Neuron (in vitro differentiated cells): ENCODE data around the gene ANKRD62.
"Not testable (repeated sequence)": the region's sequence is repeated elsewhere in the genome, so short reads cannot be mapped to it uniquely, and the experiment has no call there.

Experiments used
- H2AFZ ChIP-seq: one replicate; pipeline ENCODE4 v1.6.1; 2013; ENCODE audit warnings: low read depth, mild to moderate bottlenecking, inconsistent platforms, low read length, moderate library complexity
- H3K27me3 ChIP-seq: one replicate; pipeline ENCODE4 v1.6.1; 2013; ENCODE audit warnings: low read length; ENCODE audit not compliant: insufficient read depth
- H3K36me3 ChIP-seq: one replicate; pipeline ENCODE4 v1.6.1; 2013; ENCODE audit warnings: low read length; ENCODE audit not compliant: insufficient read depth
- H3K4me1 ChIP-seq: one replicate; pipeline ENCODE4 v1.6.1; 2013; ENCODE audit warnings: low read length; ENCODE audit not compliant: insufficient read depth
- H3K4me3 ChIP-seq: 2 replicates; pipeline ENCODE4 v1.5.1; 2013; ENCODE audit warnings: mild to moderate bottlenecking, low read length, moderate library complexity
- H3K9me3 ChIP-seq: one replicate; pipeline ENCODE4 v1.6.1; 2013; ENCODE audit warnings: low read length

ANKRD62 gene

GRCh38 chr18:12091538-12092141, 2.0 kb upstream of the ANKRD62 start:
- no peak overlapping the region for H2AFZ ChIP-seq
- no peaks in the 10 kb centered on the region for H3K36me3 ChIP-seq
- H3K4me1 ChIP-seq = no peaks in the 10 kb centered on the region
- no peaks in the 10 kb centered on the region for H3K9me3 ChIP-seq
- no peak overlapping the region for H3K4me3 ChIP-seq
- no peaks in the 10 kb centered on the region for H3K27me3 ChIP-seq

DNA sequence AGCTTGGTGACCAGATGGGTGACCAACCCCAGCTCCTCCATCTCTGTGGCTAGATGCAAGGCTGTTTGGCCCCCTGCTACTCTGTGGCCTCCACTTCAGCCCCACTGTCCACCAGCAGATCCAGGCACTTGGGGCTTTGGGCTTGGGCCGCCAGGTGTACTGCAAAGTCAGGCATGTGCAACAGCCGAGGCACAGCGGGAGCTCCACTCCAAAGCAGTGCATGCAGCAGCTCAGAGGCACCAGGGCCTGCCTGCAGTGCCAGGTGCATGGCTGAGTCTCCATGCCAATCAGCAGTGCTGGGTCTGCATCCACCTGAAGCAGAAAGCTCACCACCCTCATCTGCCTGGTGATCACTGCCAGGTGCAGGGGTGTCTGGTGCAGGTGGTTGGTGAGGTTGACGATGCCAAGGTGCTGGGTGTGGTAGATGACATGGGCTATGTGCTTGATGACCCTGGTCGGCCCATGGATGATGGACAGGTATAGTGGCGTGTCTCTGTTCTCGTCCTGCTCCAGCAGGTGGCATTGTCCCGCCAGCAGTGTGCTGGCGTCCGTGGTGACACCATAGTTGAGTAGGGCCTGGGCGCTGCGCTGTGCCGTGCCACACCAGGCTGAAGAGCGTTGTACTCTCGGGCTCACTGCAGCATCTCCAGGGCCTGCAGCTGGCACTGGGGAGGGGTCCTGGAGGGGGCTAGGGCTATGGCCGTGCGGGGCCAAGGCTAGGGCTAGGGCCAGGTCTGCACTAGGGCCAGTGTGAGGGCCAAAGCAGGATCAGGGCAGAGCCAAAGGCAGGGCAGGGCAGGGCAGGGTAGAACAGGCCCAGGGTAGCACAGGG, 1.0 kb upstream of the ANKRD62 start:
- Histone ChIP-seq H3K36me3 (no peaks in the 10 kb centered on the region), H3K4me1 (no peaks in the 10 kb centered on the region), H3K9me3 (no peaks in the 10 kb centered on the region), H3K27me3 (peaks cover under 1% of the 10 kb centered on the region), H2AFZ (no peak overlapping the region), H3K4me3 (no peak overlapping the region)

GRCh38 chr18:12098374-12098773, 4.7 kb downstream of the ANKRD62 start:
- H3K9me3 ChIP-seq = no peaks in the 10 kb centered on the region
- H3K4me3 ChIP-seq = no peak overlapping the region
- H3K4me1 ChIP-seq = no peaks in the 10 kb centered on the region
- no peaks in the 10 kb centered on the region for H3K36me3 ChIP-seq
- H2AFZ ChIP-seq = no peak overlapping the region
- H3K27me3 ChIP-seq = peaks cover 5% of the 10 kb centered on the region

DNA sequence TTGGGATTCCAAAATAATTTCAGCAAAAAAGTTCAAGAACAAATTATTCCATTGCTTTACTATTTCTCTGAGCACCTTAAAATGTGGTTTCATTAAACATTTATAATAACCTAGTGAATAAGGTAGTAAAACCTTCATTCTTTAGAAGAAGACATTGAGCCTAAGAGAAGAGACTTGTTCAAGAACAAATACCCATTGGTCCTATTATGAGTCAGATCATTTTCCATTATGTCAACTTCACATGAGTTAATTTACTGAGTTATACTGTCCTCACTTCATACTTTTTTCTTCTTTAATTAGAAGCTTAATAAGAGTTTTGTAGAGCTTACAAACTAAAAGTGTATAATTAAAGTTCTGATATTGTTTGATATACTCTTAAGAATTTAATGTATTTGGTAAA, 5.5 kb downstream of the ANKRD62 start:
- Histone ChIP-seq H3K27me3 (peaks cover 5% of the 10 kb centered on the region), H3K4me1 (no peaks in the 10 kb centered on the region), H3K9me3 (no peaks in the 10 kb centered on the region), H2AFZ (no peak overlapping the region), H3K4me3 (no peak overlapping the region), H3K36me3 (no peaks in the 10 kb centered on the region)

DNA sequence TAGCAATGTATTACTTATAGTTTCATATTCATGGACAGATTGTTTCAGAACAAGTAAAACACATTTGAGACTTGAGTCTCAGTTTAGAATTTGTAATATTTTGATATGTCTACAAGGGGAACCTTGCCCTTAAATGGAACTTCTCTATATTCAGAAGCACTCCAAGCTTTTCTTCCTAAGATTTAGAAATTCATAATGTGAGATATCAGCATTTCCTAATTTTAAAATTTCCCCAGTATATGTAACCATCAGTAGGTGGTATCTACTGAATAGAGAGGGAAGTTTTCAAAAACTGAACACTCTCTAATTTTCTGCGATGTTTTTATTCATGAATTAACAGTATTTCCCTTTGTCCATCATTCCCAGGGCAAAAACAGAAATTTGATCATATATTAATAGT, 7.6 kb downstream of the ANKRD62 start:
- Histone ChIP-seq H3K27me3 (peaks cover 5% of the 10 kb centered on the region), H3K4me3 (no peak overlapping the region), H3K9me3 (no peaks in the 10 kb centered on the region), H3K4me1 (no peaks in the 10 kb centered on the region), H3K36me3 (no peaks in the 10 kb centered on the region), H2AFZ (no peak overlapping the region)

DNA sequence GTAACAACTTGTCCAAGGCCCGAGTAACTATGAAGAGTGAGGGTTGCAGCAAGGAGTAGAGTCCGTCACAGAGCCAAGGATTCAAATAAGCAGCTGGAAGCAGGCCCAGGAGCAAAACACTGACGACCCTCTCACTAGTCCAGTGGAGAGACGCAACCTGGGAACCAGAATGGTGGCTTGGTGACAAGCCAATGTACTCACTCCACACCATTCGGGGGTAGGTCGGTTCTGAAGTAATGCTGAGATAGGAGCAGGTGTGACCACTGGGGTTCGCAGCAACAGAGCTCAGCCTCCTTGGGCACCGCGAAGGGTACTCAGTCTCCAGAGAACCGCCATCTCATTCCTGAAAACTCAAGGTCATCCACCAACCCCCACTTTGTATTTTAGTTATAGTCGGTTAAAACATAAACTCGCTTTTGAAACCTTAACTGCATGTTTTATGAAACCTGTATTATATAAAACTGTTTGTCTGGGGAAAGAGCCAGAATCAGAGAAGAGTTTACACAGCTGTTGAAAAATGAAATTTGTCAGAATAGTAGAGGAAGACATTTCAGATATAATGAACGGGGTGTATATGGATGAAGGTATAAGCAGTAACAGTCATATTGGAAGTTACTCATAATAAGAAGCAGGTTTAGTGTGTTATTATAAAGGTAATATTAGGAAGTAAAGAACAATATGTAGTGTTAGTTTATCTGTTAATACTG, 8.6 kb downstream of the ANKRD62 start:
- no peak overlapping the region for H3K4me3 ChIP-seq
- peaks cover 9% of the 10 kb centered on the region for H3K27me3 ChIP-seq
- H3K9me3 ChIP-seq = no peaks in the 10 kb centered on the region
- H2AFZ ChIP-seq = no peak overlapping the region
- no peaks in the 10 kb centered on the region for H3K36me3 ChIP-seq
- H3K4me1 ChIP-seq = no peaks in the 10 kb centered on the region

DNA sequence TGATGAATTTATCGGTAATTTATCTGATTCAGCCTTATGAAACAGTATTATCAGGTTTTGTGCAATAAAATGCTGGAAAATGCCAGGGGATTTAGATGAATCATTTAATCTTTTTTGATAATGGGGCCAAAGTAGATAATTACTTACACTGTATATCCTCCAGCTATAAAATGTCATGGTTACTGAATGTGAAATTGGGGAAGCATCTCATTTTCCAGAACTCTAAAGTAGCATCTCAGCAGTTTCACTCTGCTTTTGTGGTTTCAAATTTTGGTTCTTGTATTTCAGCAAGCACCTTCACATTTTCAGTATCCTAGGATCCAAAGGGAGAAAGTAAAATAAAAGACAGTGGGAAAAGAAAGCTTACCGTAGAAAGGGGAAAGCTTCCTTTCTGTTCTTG, 12.8 kb downstream of the ANKRD62 start:
- no peaks in the 10 kb centered on the region for H3K36me3 ChIP-seq

DNA sequence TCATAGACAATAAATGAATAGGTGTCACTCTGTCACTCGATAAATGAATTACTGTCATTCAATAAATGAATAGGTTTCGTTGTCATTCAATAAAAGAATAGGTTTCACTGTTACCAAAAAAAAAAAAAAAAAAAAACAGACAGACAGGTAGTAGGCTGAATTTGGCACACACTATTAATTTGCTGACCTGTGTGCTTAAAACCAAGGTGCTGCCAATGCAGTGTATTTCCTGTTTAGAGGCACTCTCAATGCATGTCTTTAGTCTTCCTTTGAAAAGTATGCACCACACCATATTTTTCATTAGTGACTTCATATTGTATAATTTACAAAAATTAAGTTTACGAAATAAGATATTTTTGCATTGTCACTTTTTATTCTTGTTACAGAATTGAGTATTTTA, 16.2 kb downstream of the ANKRD62 start:
- no peaks in the 10 kb centered on the region for H3K4me1 ChIP-seq
- no peak overlapping the region for H3K4me3 ChIP-seq
- H3K36me3 ChIP-seq = no peaks in the 10 kb centered on the region
- no peak overlapping the region for H2AFZ ChIP-seq
- no peaks in the 10 kb centered on the region for H3K9me3 ChIP-seq
- H3K27me3 ChIP-seq = peaks cover 4% of the 10 kb centered on the region

More for the DNA sequence above, 12.8 kb downstream of the ANKRD62 start:
- H3K9me3 ChIP-seq = no peaks in the 10 kb centered on the region
- no peaks in the 10 kb centered on the region for H3K4me1 ChIP-seq
- no peak overlapping the region for H3K4me3 ChIP-seq
- H3K27me3 ChIP-seq = peaks cover 7% of the 10 kb centered on the region
- no peak overlapping the region for H2AFZ ChIP-seq

- Histone ChIP-seq H3K9me3 (no peaks in the 10 kb centered on the region), H3K27me3 (no peaks in the 10 kb centered on the region), H3K36me3 (no peaks in the 10 kb centered on the region), H2AFZ (no peak overlapping the region), H3K4me1 (no peaks in the 10 kb centered on the region), H3K4me3 (no peak overlapping the region)
Observed at GRCh38 chr18:12113999-12114646, 20.5 kb downstream of the ANKRD62 start.

- Histone ChIP-seq H3K4me1 (no peaks in the 10 kb centered on the region), H3K36me3 (no peaks in the 10 kb centered on the region), H2AFZ (no peak overlapping the region), H3K4me3 (no peak overlapping the region), H3K27me3 (peaks cover 3% of the 10 kb centered on the region), H3K9me3 (no peaks in the 10 kb centered on the region)
Observed at GRCh38 chr18:12119358-12119757, 25.7 kb downstream of the ANKRD62 start.

DNA sequence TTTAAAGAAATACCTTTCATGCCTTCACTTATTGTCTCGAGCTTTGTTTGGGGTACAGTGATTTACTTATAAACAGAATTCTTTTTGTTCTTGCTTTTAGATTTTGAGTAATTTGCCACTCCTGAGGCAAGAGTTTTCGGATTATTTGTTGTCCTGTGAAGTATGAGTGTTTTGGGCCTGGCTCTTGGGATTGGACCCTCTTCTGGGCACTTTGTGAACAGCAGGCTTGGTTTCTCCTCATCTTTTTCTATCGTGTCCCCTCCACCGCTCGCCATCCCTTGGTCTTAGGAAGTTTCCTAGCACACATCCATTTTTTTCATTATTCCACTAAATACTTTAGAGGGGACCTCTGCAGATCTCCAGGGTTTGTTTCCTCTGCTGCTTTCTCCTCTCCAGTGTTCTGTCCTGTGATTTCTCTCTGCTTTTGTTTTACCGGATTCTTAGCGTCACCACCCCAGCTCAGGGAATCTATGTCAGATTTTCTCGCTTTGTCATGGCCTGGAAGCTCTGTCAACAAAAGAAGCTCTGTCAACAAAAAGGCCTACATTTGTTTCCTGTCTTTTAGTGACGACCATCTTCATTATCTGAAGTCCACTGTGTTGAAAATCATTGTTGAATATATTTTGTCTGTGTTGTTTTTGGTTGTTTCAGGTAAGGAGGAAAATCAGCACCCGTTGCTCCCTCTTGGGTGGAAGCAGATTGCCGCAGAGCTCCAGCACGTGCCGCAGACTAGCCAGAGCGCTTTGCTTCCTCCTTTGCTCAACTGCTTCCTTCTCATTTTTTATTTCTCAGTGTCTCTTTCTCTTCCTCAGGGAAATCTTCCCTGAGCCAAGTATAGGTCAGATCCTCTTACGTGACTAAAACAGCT, 27.8 kb downstream of the ANKRD62 start:
- H3K4me3 ChIP-seq = no peak overlapping the region
- H3K9me3 ChIP-seq = no peaks in the 10 kb centered on the region
- no peaks in the 10 kb centered on the region for H3K4me1 ChIP-seq
- no peaks in the 10 kb centered on the region for H3K36me3 ChIP-seq
- no peak overlapping the region for H2AFZ ChIP-seq
- H3K27me3 ChIP-seq = peaks cover 3% of the 10 kb centered on the region

DNA sequence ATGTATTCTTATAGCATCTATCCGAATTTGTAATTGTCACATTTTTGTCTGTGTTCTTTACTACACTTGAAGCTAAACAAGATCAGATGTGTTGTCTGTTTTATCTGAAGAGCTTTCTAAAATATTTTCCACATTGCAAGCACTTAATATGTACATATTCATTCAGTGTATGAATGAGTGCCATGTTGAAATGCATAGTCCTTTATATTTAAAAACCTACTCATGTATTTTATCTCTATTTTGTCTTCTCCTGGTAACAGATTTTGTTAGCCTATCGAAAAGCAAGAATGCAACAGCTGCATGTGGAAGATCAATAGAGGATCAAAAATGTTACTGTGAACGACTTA, 28.4 kb downstream of the ANKRD62 start:
- H3K4me1 ChIP-seq, H3K9me3 ChIP-seq, H3K4me3 ChIP-seq, H3K36me3 ChIP-seq, H3K27me3 ChIP-seq, H2AFZ ChIP-seq: not testable (repeated sequence)
